ENCODE data around the gene INPP4B. TPM values are rescaled to one million over a fixed set of nuclear protein-coding genes. Genes with fewer than 3 reads are reported as not detected.

The INPP4B gene
- polyA plus RNA-seq, 1 of the 3 experiments (the other 2 are of a cell fraction), result 0.08 TPM

DNA sequence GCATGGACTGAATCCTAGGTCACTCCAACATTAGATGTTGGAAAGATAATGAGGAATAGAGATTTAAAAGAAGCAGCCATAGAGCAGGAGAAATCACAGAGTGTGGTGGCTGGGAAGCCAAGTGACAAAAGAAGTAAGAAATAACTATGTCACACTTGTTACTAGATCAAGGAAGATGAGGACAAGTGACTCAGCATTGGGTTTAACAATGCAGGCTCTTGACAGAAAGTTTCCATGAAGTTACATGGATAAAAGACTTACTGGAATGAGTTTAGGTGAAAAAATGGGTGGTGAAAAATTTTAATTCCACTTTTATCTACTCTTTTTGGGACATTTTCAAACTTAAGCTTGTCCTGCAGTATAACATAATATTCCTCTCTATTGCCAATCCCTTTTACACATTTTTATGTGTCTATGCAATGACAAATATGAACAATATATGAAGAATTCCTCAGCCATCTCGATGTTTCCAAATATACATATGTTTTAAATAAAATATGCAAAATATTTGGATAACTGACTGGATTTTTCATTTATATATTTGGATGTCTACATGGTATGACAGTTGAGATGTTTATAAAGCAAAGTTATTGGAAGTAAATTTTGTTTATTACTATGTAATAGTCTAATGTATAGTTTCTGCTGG lies 747.1 kb downstream of the INPP4B start:
- Histone ChIP-seq H3K79me2 (ENCODE audit: insufficient read depth) (no peaks in the 10 kb centered on the region), H3K36me3 (replicated peaks in 1 of 2; ENCODE audit: control insufficient read depth in 1 of 2, insufficient read depth in 2 of 2, low read length in 1 of 2) (no peaks in the 10 kb centered on the region), H3K9me2 (no peaks in the 10 kb centered on the region), H3K4me2 (no peak overlapping the region), H3K9ac (no peak overlapping the region), H3K27ac (ENCODE audit: low read depth in 2 of 2, low read length in 1 of 2) (no peak overlapping the region), H3K4me3 (ENCODE audit: low read depth in 2 of 2, low read length in 1 of 2) (no peak overlapping the region), H3K9me3 (no peaks in the 10 kb centered on the region), H3K4me1 (ENCODE audit: control insufficient read depth in 1 of 2, insufficient read depth in 2 of 2, low read depth in 1 of 2, low read length in 1 of 2) (peaks cover 3 to 15% of the 10 kb centered on the region in 2 experiments; a peak in 3 of 4 replicates), H3F3A (replicated peaks; ENCODE audit: insufficient read depth) (peaks cover 5% of the 10 kb centered on the region), H2AFZ (ENCODE audit: low read depth) (no peak overlapping the region), H3K27me3 (ENCODE audit: insufficient read depth) (no peaks in the 10 kb centered on the region), H4K20me1 (ENCODE audit: insufficient read depth) (no peaks in the 10 kb centered on the region)
- ChIA-PET CTCF (interaction anchor here (1.5 kb wide), 1 partner anchor 753 kb away, joined by 4 read pairs; no protein-coding TSS in a partner anchor), POLR2A (no interaction called here)
- TF ChIP-seq, protein P1, sequence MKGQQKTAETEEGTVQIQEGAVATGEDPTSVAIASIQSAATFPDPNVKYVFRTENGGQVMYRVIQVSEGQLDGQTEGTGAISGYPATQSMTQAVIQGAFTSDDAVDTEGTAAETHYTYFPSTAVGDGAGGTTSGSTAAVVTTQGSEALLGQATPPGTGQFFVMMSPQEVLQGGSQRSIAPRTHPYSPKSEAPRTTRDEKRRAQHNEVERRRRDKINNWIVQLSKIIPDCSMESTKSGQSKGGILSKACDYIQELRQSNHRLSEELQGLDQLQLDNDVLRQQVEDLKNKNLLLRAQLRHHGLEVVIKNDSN (IDR thresholded peaks at IDR 0.05; ENCODE audit: borderline replicate concordance, low read depth), result no peak
- TF ChIP-seq CHD2 (IDR thresholded peaks at IDR 0.05; ENCODE audit: low read length, partially characterized antibody), result no peak
- TF ChIP-seq RAD21 (IDR thresholded peaks at IDR 0.05; ENCODE audit: low read length), result no peak
- no peak for TF ChIP-seq SMC3 (IDR thresholded peaks at IDR 0.05; ENCODE audit: low read depth, low read length)
- no peak for TF ChIP-seq RFX5 (IDR thresholded peaks at IDR 0.05; ENCODE audit: low read length)
- no peak for TF ChIP-seq EZH2phosphoT487 (IDR thresholded peaks at IDR 0.05; ENCODE audit: borderline replicate concordance, low read depth)
- no peak for TF ChIP-seq TCF12 (IDR thresholded peaks at IDR 0.05)
- TF ChIP-seq MXI1 (IDR thresholded peaks at IDR 0.05; ENCODE audit: low read depth, low read length), result no peak
- no peak for TF ChIP-seq POLR2AphosphoS5 (IDR thresholded peaks at IDR 0.05; ENCODE audit: low read depth, low read length)
- TF ChIP-seq NFIC (IDR thresholded peaks at IDR 0.05; ENCODE audit: borderline replicate concordance), result no peak
- no peak for TF ChIP-seq FOSL2 (IDR thresholded peaks at IDR 0.05; ENCODE audit: borderline replicate concordance, low read depth)
- TF ChIP-seq, protein P2, sequence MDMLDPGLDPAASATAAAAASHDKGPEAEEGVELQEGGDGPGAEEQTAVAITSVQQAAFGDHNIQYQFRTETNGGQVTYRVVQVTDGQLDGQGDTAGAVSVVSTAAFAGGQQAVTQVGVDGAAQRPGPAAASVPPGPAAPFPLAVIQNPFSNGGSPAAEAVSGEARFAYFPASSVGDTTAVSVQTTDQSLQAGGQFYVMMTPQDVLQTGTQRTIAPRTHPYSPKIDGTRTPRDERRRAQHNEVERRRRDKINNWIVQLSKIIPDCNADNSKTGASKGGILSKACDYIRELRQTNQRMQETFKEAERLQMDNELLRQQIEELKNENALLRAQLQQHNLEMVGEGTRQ (IDR thresholded peaks at IDR 0.05; ENCODE audit: borderline replicate concordance, low read depth, low read length), result no peak
- TF ChIP-seq YY1 (IDR thresholded peaks at IDR 0.05; ENCODE audit: low read depth), result no peak
- TF ChIP-seq, protein P3, sequence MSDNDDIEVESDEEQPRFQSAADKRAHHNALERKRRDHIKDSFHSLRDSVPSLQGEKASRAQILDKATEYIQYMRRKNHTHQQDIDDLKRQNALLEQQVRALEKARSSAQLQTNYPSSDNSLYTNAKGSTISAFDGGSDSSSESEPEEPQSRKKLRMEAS (IDR thresholded peaks at IDR 0.05; ENCODE audit: low read depth), result no peak
- TF ChIP-seq ELF1 (IDR thresholded peaks at IDR 0.05), result no peak
- TF ChIP-seq, protein P4, sequence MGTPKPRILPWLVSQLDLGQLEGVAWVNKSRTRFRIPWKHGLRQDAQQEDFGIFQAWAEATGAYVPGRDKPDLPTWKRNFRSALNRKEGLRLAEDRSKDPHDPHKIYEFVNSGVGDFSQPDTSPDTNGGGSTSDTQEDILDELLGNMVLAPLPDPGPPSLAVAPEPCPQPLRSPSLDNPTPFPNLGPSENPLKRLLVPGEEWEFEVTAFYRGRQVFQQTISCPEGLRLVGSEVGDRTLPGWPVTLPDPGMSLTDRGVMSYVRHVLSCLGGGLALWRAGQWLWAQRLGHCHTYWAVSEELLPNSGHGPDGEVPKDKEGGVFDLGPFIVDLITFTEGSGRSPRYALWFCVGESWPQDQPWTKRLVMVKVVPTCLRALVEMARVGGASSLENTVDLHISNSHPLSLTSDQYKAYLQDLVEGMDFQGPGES (IDR thresholded peaks at IDR 0.05; ENCODE audit: low read depth, low read length), result no peak
- no peak for TF ChIP-seq TAF1 (IDR thresholded peaks at IDR 0.05; ENCODE audit: borderline replicate concordance, low read depth, low read length)
- 34% methylated on average over 1 of the region's 1 CpG for WGBS (ENCODE audit: low lambda C conversion rate)
- DNase-seq, result no peak
